GM18507 (cell line): ENCODE results near the gene TYR.
"Not testable (repeated sequence)": the region's sequence is repeated elsewhere in the genome, so short reads cannot be mapped to it uniquely, and the experiment has no call there.

ENCODE experiments used
- DNase-seq: peaks from one replicate; pipeline ENCODE4 v3.0.0; 2011; ENCODE audit warnings: low read depth; ENCODE audit not compliant: insufficient read length; ENCODE audit errors: extremely low spot score
- FAIRE-seq: peaks from 2 replicates; lab custom pipeline; 2011; peaks lifted over from hg19 to GRCh38; lab: Jason Lieb, UNC

The TYR gene

DNA sequence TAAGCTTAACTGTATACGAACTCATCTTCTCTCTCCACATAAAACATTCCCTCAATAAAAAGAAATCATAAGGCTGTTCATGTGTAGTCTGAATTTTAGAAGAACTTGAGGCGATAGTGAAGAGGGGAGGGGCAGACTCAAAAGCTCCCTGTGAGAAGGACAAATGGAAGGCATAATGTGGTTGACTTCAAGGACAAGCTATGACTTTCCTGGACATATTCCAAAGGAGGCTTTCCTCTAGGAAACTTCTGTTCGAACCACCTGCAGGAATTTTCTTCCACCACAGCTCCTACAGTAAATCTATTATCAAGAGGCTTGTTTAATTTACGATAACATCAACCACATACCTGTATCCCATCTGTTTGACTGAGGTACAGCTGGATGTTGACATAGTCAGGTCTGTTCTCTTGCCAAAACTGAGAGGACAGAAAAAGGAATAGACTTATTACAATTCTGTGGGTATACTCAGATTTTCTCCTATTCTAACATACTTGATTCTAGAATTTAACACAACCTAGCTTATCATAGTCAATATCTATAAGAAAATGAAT, 159.5 kb downstream of the TYR start:
- DNase-seq, FAIRE-seq: not testable (repeated sequence)

DNA sequence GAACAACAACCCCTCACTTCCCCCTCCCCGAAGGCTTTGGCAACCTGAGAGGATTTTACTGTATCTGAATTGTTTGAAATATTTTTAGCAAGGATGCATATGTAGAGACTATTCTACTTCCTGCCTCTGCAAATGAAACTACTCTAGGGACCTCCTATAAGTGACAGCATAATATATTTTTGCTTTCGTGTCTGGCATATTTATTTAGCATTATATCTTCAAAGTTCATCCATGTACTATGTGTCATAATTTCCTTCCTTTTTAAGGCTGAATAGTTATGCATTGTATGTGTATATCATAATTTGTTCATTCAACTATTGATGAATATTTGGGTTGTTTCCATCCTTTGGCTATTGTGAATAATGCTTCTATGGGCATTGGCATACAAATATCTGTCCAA, 160.4 kb downstream of the TYR start:
- not testable (repeated sequence) for DNase-seq, FAIRE-seq

DNA sequence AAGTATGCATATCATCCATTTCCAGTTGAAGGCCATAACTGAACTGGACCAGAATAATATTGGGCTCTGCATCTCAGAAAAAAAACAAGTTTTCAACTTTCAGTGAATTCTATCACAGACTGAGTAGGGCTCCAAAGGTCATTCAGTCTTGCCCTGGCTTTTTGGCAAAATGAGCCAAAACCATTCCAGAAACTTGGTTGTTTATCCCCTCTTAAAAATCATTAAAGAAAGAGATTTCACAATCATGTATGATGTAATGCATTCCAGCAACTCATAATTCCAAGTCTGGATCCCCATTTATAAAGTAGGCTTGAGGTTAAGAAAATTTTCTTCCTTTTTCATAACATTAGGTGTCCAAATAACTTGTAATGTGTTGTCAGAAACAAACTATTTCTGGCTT, 162.8 kb downstream of the TYR start:
- not testable (repeated sequence) for FAIRE-seq, DNase-seq

DNA sequence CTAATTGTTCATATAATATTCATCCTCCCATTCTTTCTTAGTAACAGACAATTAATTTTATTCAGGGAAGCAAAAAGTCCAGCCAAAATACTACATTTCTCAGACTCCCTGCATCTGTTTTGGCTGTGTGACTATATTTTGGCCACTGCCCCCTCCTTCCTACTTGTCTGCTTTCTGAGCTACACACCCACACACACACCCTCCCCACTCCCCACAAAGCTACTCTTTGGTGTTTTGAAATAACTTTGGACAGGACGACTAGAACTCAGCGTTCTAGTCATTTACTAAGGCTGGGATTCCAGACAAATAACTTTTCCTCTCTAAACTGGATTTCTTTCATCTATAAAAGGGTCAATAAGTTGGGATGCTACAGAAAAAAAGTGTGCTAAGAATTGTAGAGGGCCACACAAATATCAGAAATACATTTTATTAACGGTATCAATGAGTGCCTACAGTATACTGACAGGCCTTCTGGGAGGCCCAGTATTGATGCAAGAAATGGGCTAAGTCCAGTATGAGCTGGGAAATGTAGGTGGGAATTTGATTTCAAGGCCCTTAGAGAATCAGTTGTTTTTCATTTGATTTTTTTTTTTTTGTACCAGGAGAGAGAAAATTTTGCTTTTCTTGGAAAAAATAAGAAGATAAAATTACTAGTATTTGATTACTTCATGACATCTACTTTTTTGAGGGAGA, 165.4 kb downstream of the TYR start:
- not testable (repeated sequence) for FAIRE-seq, DNase-seq
